CD4-positive, CD25-positive, alpha-beta regulatory T cell (primary cell): ENCODE results near the gene FRMD8. TPM values are rescaled to one million over a fixed set of nuclear protein-coding genes. Genes with fewer than 3 reads are reported as not detected.
A peak's percentile ranks its signal among the peaks of the same experiment; 100 is the strongest.

Experiments used
- ATAC-seq, 2 donors: fragments of 150-1000 bp; cut with Tn5 transposase; one replicate each; pipeline ENCODE4 v1.10.0; 2021; ENCODE audit warnings: low read depth in 2 of 2, moderate number of reproducible peaks in 2 of 2, moderate library complexity in 1 of 2
- DNase-seq, 3 donors: peaks; one replicate each; pipeline versions ENCODE4 v3.0.0 to v3.0.0-alpha.2; 2012 to 2022; ENCODE audit warnings: mixed read lengths in 1 of 3
- H3K27ac ChIP-seq: one replicate; pipeline ENCODE4 v1.7.0; 2013; ENCODE audit warnings: mild to moderate bottlenecking, low read length; ENCODE audit not compliant: insufficient read depth, poor library complexity, severe bottlenecking
- H3K27me3 ChIP-seq: one replicate; pipeline ENCODE4 v1.7.0; 2013; ENCODE audit warnings: low read length; ENCODE audit not compliant: control insufficient read depth, insufficient read depth
- H3K36me3 ChIP-seq: one replicate; pipeline ENCODE4 v1.7.0; 2013; ENCODE audit warnings: mild to moderate bottlenecking, low read length, moderate library complexity; ENCODE audit not compliant: control insufficient read depth, insufficient read depth
- H3K4me1 ChIP-seq: 2 replicates; pipeline ENCODE4 v1.7.0; 2013; ENCODE audit warnings: mild to moderate bottlenecking, low read length; ENCODE audit not compliant: insufficient read depth, control insufficient read depth, poor library complexity, severe bottlenecking
- H3K4me3 ChIP-seq: one replicate; pipeline ENCODE4 v1.7.0; 2013; ENCODE audit warnings: low read depth, mild to moderate bottlenecking, low read length, moderate library complexity
- H3K9me3 ChIP-seq, 2 experiments: 1 replicate in 1 of 2; 2 replicates in 1 of 2; pipeline ENCODE4 v1.7.0; 2013; ENCODE audit warnings: low read length in 2 of 2, mild to moderate bottlenecking in 1 of 2, moderate library complexity in 1 of 2; ENCODE audit not compliant: control insufficient read depth in 2 of 2
- H3K27ac Mint-ChIP-seq, 3 donors: one replicate each; pipeline ENCODE4 v1.8.0; 2020 to 2022; ENCODE audit warnings: mild to moderate bottlenecking in 3 of 3, mixed read lengths in 3 of 3, moderate library complexity in 2 of 3
- H3K27me3 Mint-ChIP-seq: one replicate; pipeline ENCODE4 v1.8.0; 2022; ENCODE audit warnings: mild to moderate bottlenecking, mixed read lengths
- H3K36me3 Mint-ChIP-seq: one replicate; pipeline ENCODE4 v1.8.0; 2020; ENCODE audit warnings: mixed read lengths
- H3K4me1 Mint-ChIP-seq, 4 donors: one replicate each; pipeline ENCODE4 v1.8.0; 2020 to 2022; ENCODE audit warnings: mixed read lengths in 4 of 4, mild to moderate bottlenecking in 1 of 4
- H3K4me3 Mint-ChIP-seq, 4 donors: one replicate each; pipeline ENCODE4 v1.8.0; 2020 to 2022; ENCODE audit warnings: mild to moderate bottlenecking in 4 of 4, mixed read lengths in 4 of 4, moderate library complexity in 3 of 4
- H3K9me3 Mint-ChIP-seq, 7 donors: one replicate each; pipeline ENCODE4 v1.8.0; 2020 to 2022; ENCODE audit warnings: mixed read lengths in 7 of 7, mild to moderate bottlenecking in 3 of 7, moderate library complexity in 2 of 7
- polyA plus RNA-seq, 4 donors: library from polyadenylated mRNA; unstranded; fragments of 300-500 nt; fragmentation: Illumina TruSeq; gene quantifications; one replicate each; pipeline ENCODE4 v1.2.3, GENCODE V29; 2021
- total RNA-seq: library from RNA; stranded (reverse); gene quantifications from one replicate; pipeline ENCODE4 v1.2.3, GENCODE V29; 2022

The FRMD8 gene
- total and polyA plus RNA-seq, 5 donors from 2014 or later: 47.4 to 55.1 (median 53.0) TPM

DNA sequence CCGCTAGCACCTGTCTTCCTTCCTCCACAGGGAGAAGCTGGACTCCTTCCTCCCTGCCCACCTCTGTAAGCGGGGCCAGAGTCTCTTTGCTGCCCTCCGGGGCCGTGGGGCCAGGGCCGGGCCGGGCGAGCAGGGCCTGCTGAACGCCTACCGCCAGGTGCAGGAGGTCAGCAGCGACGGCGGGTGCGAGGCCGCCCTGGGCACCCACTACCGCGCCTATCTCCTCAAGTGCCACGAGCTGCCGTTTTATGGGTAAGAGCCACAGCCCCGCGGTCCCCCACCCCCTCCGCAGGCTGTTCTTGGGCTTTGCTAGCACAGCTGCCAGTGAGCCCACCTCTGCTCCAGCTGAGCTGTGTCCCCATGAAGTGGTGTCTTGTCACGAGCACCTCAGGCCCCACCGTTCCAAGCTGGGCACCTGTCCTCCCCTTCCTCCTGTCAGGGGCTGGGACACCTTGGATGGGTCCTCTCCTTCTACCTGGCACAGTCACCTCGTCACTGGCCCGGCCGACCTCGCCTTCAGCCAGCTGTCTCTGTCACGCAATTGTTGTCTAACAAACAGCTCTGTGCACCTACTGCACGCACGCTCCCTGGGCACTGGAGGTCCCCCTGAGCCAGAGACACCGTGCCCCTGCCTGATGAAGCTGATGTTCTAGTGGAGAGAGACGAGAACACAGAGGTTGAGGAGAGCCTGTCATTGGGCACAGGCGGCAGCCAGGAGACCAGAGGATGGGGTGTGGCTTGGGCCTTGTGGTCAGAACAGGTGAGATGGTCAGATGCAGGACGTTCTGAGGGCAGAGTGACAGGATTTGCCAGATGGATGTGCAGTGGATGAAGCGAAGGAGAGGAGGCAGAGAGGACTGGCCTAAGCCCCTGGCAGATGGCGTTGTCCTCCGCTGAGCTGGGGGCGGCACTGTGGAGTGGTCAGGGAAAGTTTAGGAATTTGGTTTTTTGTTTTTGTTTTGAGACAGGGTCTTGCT lies 10.6 kb downstream of the FRMD8 start:
- Histone ChIP-seq H3K9me3 (no peaks in the 10 kb centered on the region), H3K4me1 (no peaks in the 10 kb centered on the region), H3K4me3 (no peak overlapping the region), H3K27ac (no peak overlapping the region), H3K36me3 (peaks cover 55% of the 10 kb centered on the region), H3K27me3 (no peaks in the 10 kb centered on the region)
- Mint-ChIP-seq H3K4me3 (no peak overlapping the region), H3K36me3 (peaks cover 20% of the 10 kb centered on the region), H3K4me1 (peaks cover 0 to 13% (median 3%) of the 10 kb centered on the region in 4 donors), H3K9me3 (no peaks in the 10 kb centered on the region), H3K27me3 (no peaks in the 10 kb centered on the region), H3K27ac (peak overlapping the region in 2 of 3 donors; percentile 32 to 72)
- DNase-seq (no peak), ATAC-seq (no peak)

DNA sequence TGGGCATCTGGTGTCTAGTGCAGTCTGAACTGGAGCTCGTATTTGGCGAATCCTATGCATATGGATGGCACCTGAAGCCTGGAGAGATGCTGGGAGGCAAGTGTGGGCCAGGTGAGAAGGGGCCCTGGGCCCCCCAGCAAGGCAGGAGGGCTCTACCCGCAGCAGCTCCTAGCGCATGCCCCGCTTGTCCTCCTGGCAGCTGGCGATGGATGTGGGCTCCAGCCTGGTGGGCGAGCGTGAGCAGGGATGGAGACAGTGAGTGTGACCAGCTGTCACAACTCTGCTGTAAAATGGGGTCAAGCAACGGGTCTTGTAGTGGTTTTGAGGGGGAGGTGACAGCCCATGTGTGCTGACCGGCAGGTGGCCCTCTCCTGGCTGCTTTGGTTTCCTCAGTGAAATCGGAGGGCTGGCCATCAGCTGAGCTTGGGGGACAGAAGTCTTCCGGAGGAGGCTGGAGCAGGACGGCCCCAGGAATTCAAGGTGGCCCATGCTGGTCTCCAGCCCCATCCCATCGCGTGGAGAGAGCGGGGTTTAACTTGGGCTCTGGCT lies 12.0 kb downstream of the FRMD8 start:
- Histone ChIP-seq H3K4me3 (no peak overlapping the region), H3K27me3 (no peaks in the 10 kb centered on the region), H3K36me3 (peaks cover 57% of the 10 kb centered on the region), H3K27ac (no peak overlapping the region), H3K9me3 (no peaks in the 10 kb centered on the region), H3K4me1 (no peaks in the 10 kb centered on the region)
- H3K36me3 Mint-ChIP-seq: peaks cover 21% of the 10 kb centered on the region
- no peaks in the 10 kb centered on the region for H3K9me3 Mint-ChIP-seq
- ATAC-seq (no peak), DNase-seq (no peak)
- no peak overlapping the region for H3K4me3 Mint-ChIP-seq
- peaks cover 0 to 11% (median 3%) of the 10 kb centered on the region in 4 donors for H3K4me1 Mint-ChIP-seq
- no peaks in the 10 kb centered on the region for H3K27me3 Mint-ChIP-seq
- H3K27ac Mint-ChIP-seq: no peak overlapping the region

GRCh38 chr11:65399249-65399648 lies 12.8 kb downstream of the FRMD8 start:
- Histone ChIP-seq H3K4me3 (no peak overlapping the region), H3K27ac (no peak overlapping the region), H3K4me1 (no peaks in the 10 kb centered on the region), H3K9me3 (no peaks in the 10 kb centered on the region), H3K36me3 (peaks cover 60% of the 10 kb centered on the region), H3K27me3 (no peaks in the 10 kb centered on the region)
- DNase-seq (no peak), ATAC-seq (no peak)
- H3K27ac Mint-ChIP-seq: peak overlapping the region in 2 of 3 donors; percentile 38 to 87
- H3K27me3 Mint-ChIP-seq: no peaks in the 10 kb centered on the region
- H3K4me1 Mint-ChIP-seq: peaks cover 0 to 14% (median 5%) of the 10 kb centered on the region in 4 donors
- no peaks in the 10 kb centered on the region for H3K9me3 Mint-ChIP-seq
- no peak overlapping the region for H3K4me3 Mint-ChIP-seq
- H3K36me3 Mint-ChIP-seq: peaks cover 23% of the 10 kb centered on the region

GRCh38 chr11:65399845-65400244 lies 13.4 kb downstream of the FRMD8 start:
- H3K4me1 Mint-ChIP-seq: peaks cover 0 to 14% (median 5%) of the 10 kb centered on the region in 4 donors
- Histone ChIP-seq H3K27ac (no peak overlapping the region), H3K36me3 (peaks cover 62% of the 10 kb centered on the region), H3K4me3 (no peak overlapping the region), H3K9me3 (no peaks in the 10 kb centered on the region), H3K27me3 (no peaks in the 10 kb centered on the region), H3K4me1 (no peaks in the 10 kb centered on the region)
- DNase-seq: no peak
- H3K9me3 Mint-ChIP-seq: no peaks in the 10 kb centered on the region
- peaks cover 23% of the 10 kb centered on the region for H3K36me3 Mint-ChIP-seq
- no peak overlapping the region for H3K4me3 Mint-ChIP-seq
- ATAC-seq: no peak
- H3K27ac Mint-ChIP-seq: no peak overlapping the region
- no peaks in the 10 kb centered on the region for H3K27me3 Mint-ChIP-seq

GRCh38 chr11:65400307-65401072 lies 14.1 kb downstream of the FRMD8 start:
- Histone ChIP-seq H3K36me3 (peaks cover 66% of the 10 kb centered on the region), H3K4me3 (no peak overlapping the region), H3K27ac (no peak overlapping the region), H3K9me3 (no peaks in the 10 kb centered on the region), H3K27me3 (no peaks in the 10 kb centered on the region), H3K4me1 (no peaks in the 10 kb centered on the region)
- DNase-seq: no peak
- Mint-ChIP-seq H3K27ac (no peak overlapping the region), H3K27me3 (no peaks in the 10 kb centered on the region), H3K4me1 (peaks cover 0 to 14% (median 5%) of the 10 kb centered on the region in 4 donors), H3K4me3 (no peak overlapping the region), H3K36me3 (peaks cover 23% of the 10 kb centered on the region), H3K9me3 (no peaks in the 10 kb centered on the region)
- no peak for ATAC-seq

DNA sequence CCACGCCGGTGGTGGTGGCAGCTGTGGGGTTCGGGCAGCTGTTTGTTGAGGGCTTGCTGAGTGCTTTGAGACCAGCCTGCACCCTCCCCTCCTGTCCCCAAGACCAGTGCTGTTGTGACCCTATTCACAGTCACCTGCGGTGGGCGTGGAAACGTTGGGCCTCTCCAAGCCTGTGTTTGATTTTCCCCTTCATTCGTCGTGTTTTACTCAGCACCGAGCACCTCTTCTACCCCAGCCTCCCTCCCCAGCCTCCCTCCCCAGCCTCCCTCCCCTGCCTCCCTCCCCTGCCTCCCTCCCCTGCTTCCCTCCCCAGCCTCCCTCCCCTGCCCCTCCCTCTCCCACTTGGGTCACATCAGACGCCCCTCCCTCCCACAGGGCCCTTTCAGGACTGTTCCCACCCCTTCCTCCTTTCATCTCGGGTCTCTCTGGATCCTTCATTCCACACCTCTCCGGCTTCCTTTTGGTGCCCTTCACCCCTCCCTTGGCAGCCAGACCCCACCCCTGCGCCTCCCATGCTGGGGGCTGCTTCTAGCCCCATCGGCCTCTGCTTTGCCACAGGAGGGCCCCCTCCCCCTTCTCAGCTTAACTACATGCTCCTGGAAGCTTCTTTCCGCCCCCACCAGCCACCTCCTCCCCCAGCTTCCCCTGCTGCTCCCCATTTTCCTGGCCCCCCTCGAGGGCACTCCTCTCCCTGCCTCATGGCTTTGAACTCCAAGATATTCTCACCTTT lies 14.8 kb downstream of the FRMD8 start:
- Mint-ChIP-seq H3K9me3 (no peaks in the 10 kb centered on the region), H3K27me3 (no peaks in the 10 kb centered on the region), H3K36me3 (peaks cover 23% of the 10 kb centered on the region), H3K4me3 (no peak overlapping the region), H3K27ac (no peak overlapping the region), H3K4me1 (peaks cover 0 to 14% (median 5%) of the 10 kb centered on the region in 4 donors)
- H3K36me3 ChIP-seq: peaks cover 63% of the 10 kb centered on the region
- no peak overlapping the region for H3K4me3 ChIP-seq
- no peak overlapping the region for H3K27ac ChIP-seq
- DNase-seq: no peak
- H3K27me3 ChIP-seq: no peaks in the 10 kb centered on the region
- H3K4me1 ChIP-seq: no peaks in the 10 kb centered on the region
- H3K9me3 ChIP-seq: no peaks in the 10 kb centered on the region
- no peak for ATAC-seq

GRCh38 chr11:65401803-65402248 lies 15.4 kb downstream of the FRMD8 start:
- ATAC-seq (no peak), DNase-seq (no peak)
- Histone ChIP-seq H3K4me1 (no peaks in the 10 kb centered on the region), H3K9me3 (no peaks in the 10 kb centered on the region), H3K36me3 (peaks cover 66% of the 10 kb centered on the region), H3K27ac (no peak overlapping the region), H3K4me3 (no peak overlapping the region), H3K27me3 (no peaks in the 10 kb centered on the region)
- no peaks in the 10 kb centered on the region for H3K27me3 Mint-ChIP-seq
- H3K4me3 Mint-ChIP-seq: no peak overlapping the region
- no peak overlapping the region for H3K27ac Mint-ChIP-seq
- H3K4me1 Mint-ChIP-seq: peaks cover 0 to 14% (median 5%) of the 10 kb centered on the region in 4 donors
- H3K9me3 Mint-ChIP-seq: no peaks in the 10 kb centered on the region
- peaks cover 23% of the 10 kb centered on the region for H3K36me3 Mint-ChIP-seq
